NCI-H82 treated with DMSO at 0.1 percent for 48 hours (cell line): ENCODE results near the gene PJA2.
A peak's percentile ranks its signal among the peaks of the same experiment; 100 is the strongest.

ENCODE experiments used
- DNase-seq: peaks from one replicate; lab custom pipeline; 2025; ENCODE audit not compliant: unreplicated experiment; lab: John Stamatoyannopoulos, UW

Gene PJA2

GRCh38 chr5:109350537-109351270 is 59.1 kb downstream of the PJA2 start:
- no peak for DNase-seq

DNA sequence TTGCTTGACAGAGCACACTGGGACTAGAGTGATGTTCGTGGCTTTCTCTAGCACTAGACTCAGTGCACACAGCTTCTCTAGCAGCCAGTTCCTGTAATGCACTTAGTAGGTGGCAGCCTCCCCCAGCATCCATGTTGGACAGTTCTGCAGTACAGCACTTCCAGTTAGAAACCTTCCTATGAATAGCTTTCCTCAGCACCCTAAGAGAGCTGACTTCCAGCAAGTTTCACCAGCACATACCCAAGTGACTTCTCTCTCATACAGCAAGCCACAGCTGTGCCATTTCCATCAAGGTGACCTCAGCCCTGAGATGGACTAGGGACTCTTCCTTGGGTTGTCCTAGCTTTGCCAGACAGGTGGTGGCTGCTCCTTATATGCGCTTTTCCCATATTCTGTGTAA is 60.4 kb downstream of the PJA2 start:
- DNase-seq = no peak

DNA sequence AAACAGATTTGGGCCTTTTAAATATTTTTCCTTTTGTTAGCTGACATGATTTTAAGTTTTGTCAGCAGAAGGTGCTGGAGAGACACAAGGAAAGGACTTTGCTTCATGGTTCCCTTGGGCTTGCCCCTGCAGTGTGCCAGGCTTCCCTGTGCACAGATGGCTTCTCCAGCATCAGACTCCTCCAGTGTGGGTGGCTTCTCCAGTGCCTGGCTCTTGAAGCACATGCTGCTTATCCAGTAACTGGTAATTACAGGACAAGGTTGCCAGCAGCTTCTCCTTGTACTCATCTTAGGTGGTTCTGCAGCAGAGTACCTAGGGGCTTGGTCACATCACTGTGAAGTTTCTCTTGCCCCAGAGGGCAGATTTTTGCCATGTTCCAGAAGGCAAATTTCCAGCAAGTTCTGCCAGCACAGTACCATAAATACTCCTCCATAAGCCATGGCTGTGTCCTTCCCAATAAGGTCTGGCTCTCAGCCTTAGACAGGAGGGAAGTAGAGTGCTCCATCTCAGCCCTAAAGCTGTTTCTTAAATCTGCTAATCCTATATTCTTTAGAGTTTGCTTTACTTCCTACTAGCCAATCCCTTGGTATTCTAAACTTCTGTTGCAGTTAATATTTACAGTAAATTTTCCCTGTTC is 62.4 kb downstream of the PJA2 start:
- no peak for DNase-seq

GRCh38 chr5:109345699-109346098 is 64.1 kb downstream of the PJA2 start:
- DNase-seq = no peak

- DNase-seq = no peak
These were observed 69.4 kb downstream of the PJA2 start for GRCh38 chr5:109340351-109340750.

DNA sequence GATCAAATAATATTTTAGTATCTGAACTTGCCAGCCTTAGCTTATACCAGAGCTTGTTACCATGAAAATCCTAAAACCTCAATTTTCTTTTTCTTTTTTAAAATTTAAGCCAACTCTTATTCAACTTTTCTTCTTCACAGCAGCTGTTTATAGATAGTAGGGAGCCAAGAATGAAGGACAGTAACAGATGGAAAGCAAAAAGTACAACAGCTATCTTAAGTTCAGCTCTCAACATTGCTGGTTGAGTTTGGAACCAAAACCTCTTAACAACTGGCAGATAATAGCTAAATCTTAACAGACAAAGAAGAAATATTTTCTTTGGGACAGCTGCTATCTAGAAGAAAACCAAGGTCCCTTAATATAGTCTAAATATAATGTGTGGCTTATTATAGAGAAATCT is 74.7 kb downstream of the PJA2 start:
- no peak for DNase-seq

GRCh38 chr5:109334056-109334455 is 75.7 kb downstream of the PJA2 start:
- DNase-seq = no peak

DNA sequence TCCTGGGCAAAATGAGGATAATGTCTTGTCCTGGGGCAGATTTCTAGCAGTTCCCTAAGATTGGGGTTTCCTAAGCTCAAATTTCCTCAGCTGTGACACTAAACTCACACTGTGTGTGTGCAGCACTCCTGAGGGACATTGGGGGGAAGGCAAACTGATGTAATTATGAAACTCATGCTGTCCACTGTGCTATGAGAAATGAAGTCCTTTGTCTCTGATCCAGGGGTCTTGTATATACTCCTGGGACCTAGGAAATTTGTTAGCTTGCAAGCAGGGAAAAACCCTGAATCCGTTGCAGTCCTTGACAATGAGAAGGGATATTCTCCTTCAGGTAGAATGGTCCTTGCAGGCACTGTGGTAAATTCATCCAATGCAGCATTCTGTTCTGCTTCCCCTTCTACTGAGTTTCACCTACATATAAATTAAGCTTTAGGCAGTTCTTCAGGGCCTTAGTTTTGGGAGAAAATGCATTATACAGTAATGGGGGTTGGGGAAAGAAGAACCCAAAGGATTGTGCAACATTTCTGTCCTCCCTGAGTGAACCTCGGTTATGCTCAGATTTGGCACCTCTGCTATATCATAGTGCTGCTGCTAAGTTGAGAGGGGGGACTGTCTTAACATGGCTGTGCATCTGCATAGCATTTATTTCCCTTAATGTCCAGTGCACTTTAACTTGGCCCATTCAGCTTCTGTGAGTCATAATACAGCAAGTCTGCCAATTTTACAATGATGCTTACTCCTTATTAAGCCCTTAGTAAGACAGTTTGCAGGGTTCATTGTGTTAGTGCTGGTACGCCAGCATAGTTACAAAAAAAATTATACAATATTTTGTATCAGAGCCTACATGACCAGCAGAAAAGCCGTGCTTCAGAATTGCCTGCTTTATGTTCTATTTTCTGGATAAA is 80.2 kb downstream of the PJA2 start:
- DNase-seq = no peak

- no peak for DNase-seq
These were observed 81.1 kb downstream of the PJA2 start for GRCh38 chr5:109328626-109329025.

DNA sequence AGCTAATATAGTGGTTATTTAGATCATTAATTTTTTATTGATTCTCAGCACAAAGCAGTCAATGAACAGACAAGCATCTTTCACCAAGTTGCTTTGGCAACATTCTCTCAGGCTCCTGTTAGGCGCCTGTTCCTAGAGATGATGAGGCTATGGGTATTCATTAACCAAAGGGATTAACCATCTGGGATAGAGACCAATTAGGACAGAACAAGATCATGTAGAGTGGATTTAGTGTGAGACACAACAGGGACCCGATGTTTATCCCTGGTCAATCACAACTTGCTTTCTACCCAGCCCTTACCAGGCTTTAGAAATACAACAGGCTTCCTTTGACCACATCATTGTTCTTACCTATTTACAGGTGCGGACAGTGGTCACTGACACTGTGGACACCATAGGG is 82.2 kb downstream of the PJA2 start:
- DNase-seq = peak; percentile 82

- DNase-seq = no peak
These were observed 82.9 kb downstream of the PJA2 start for GRCh38 chr5:109326919-109327318.

DNA sequence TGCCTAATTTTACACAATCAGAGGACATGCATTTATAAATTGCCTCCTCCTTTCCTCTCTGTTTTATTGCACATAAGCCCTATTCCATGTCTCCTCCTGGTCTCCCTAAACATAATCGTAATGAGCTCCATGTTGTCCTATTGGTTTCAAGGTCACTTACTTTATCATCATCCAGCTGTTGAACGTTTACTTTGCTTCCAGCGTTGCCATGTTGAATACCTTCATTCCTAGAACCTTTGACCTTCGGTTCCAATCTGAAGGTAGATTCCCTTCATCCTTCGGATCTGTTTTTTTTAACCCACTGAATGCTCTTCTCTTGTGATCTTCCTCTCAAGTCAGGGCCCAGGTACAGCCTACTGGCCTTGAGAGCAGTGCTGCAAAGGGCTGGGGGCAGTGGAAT is 84.3 kb downstream of the PJA2 start:
- no peak for DNase-seq

- DNase-seq = no peak
These were observed 84.8 kb downstream of the PJA2 start for GRCh38 chr5:109324931-109325330.

- no peak for DNase-seq
These were observed 85.4 kb downstream of the PJA2 start for GRCh38 chr5:109324351-109324750.

DNA sequence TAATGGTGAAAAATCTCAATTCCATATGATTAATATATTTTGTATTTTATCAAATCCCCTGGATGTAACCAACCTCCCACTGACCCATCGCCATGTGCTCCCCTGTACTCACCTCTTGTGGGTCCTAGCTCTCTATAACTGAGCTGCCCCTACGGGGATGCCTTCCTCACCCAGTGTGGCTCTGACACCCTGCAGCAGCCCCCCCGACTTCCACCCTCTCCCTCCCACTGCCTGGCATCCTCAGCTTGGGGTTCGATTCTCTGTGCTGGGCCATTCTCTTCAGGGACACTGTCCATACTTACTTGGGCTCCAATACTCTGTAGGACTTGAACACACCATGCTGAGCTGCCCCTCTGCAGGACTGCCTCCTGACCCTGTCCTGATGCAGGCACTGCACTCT is 87.1 kb downstream of the PJA2 start:
- DNase-seq = no peak

DNA sequence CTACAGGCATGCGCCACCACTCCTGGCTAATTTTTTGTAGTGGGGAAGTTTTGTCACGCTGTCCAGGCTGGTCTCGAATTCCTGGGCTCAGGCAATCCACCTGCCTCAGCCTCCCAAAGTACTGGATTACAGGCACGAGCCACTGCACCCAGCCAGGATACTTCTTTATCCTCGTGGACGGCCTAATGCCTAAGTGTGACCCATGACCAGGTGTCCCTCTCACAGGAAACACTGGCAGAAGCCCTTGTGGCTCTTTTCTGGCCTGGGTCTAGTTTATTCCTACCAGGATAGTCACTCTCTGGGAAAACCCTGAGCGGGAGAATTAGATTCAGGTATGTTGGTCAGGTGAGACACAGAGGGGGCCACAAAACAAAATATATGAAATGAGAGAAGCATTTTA is 90.4 kb downstream of the PJA2 start:
- DNase-seq = no peak

GRCh38 chr5:109318455-109319108 is 91.2 kb downstream of the PJA2 start:
- DNase-seq = no peak

DNA sequence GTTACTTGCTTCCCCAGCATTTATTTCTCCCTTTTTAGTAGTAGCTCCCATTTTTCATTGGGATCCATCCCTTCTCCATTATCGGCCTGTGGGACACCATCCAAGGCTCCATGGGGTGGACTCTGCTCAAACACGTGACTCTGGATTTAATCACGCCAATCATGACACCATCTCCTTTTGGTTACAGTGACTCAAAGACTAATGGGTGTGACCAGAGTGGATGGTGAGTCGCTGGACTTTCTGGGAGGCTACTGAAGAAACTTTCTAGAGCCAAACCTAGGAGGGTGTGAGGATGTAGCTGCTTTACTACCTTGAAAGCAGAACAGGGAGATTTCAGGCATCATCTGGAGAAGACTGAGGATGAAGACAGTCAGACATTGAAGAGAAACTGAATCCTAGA is 93.1 kb downstream of the PJA2 start:
- DNase-seq = no peak

- no peak for DNase-seq
These were observed 94.5 kb downstream of the PJA2 start for GRCh38 chr5:109315245-109315644.

DNA sequence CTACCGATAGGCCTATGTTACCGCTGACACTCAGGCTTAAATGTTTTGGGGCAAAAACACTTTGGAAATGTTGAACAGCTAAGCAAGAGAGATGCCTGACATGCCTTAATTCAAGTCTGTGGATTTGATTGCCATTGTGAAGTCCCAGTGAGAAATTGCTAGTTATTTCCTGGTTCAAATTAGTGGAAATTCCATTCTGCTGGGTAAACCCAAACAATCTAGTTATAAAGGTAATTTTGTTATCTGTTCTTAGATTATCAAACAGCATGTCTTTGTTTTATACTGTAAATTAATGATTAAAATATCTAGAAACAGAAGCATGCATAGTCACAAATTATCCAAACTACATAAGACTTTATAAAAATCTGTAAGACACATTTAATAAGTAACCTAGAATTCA is 96.6 kb downstream of the PJA2 start:
- no peak for DNase-seq

- no peak for DNase-seq
These were observed 97.1 kb downstream of the PJA2 start for GRCh38 chr5:109312695-109313094.
